Trophoblast cell (in vitro differentiated cells and primary cell): Measurements from ENCODE around the gene SIAH1. TPM values are rescaled to one million over a fixed set of nuclear protein-coding genes. Genes with fewer than 3 reads are reported as not detected.

Experiments used
- DNase-seq, 2 donors: peaks; one replicate each; pipeline ENCODE4 v3.0.0-alpha.2; 2016
- H2AFZ ChIP-seq: 2 replicates; pipeline ENCODE4 v1.6.1; 2013; ENCODE audit warnings: low read length, moderate library complexity, mild to moderate bottlenecking; ENCODE audit not compliant: insufficient read depth, poor library complexity
- H2AK5ac ChIP-seq: 2 replicates; pipeline ENCODE4 v1.6.1; 2013; ENCODE audit warnings: mild to moderate bottlenecking, low read length
- H2BK120ac ChIP-seq: 2 replicates; pipeline ENCODE4 v1.6.1; 2013; ENCODE audit warnings: low read length, mild to moderate bottlenecking, moderate library complexity; ENCODE audit not compliant: insufficient read depth, poor library complexity
- H2BK12ac ChIP-seq: 2 replicates; pipeline ENCODE4 v1.6.1; 2013; ENCODE audit warnings: mild to moderate bottlenecking, low read length, moderate library complexity
- H2BK5ac ChIP-seq: 2 replicates; pipeline ENCODE4 v1.6.1; 2013; ENCODE audit warnings: low read length, low read depth, moderate library complexity, mild to moderate bottlenecking; ENCODE audit not compliant: poor library complexity
- H3K14ac ChIP-seq: 2 replicates; pipeline ENCODE4 v1.6.1; 2013; ENCODE audit warnings: mild to moderate bottlenecking, low read length
- H3K18ac ChIP-seq: 2 replicates; pipeline ENCODE4 v1.6.1; 2013; ENCODE audit warnings: mild to moderate bottlenecking, low read length
- H3K23ac ChIP-seq: 2 replicates; pipeline ENCODE4 v1.6.1; 2013; ENCODE audit warnings: low read length
- H3K27ac ChIP-seq: 2 replicates; pipeline ENCODE4 v1.5.1; 2013; ENCODE audit warnings: low read depth, mild to moderate bottlenecking, inconsistent platforms, low read length, moderate library complexity
- H3K27me3 ChIP-seq: 2 replicates; pipeline ENCODE4 v1.6.1; 2013; ENCODE audit warnings: inconsistent platforms, mild to moderate bottlenecking, low read length, moderate library complexity; ENCODE audit not compliant: insufficient read depth
- H3K36me3 ChIP-seq, 2 experiments: 1 replicate in 1 of 2; 2 replicates in 1 of 2; pipeline ENCODE4 v1.6.1; 2013; ENCODE audit warnings: low read length in 2 of 2, mild to moderate bottlenecking in 2 of 2, moderate library complexity in 1 of 2; ENCODE audit not compliant: insufficient read depth in 2 of 2, control insufficient read depth in 1 of 2
- H3K4ac ChIP-seq: 2 replicates; pipeline ENCODE4 v1.6.1; 2013; ENCODE audit warnings: low read depth, mild to moderate bottlenecking, low read length, moderate library complexity
- H3K4me1 ChIP-seq, 2 experiments: 1 replicate in 1 of 2; 2 replicates in 1 of 2; pipeline ENCODE4 v1.6.1; 2013; ENCODE audit warnings: low read length in 2 of 2, mild to moderate bottlenecking in 2 of 2, moderate library complexity in 1 of 2; ENCODE audit not compliant: insufficient read depth in 2 of 2, control insufficient read depth in 1 of 2
- H3K4me2 ChIP-seq: 2 replicates; pipeline ENCODE4 v1.6.1; 2013; ENCODE audit warnings: inconsistent platforms, mild to moderate bottlenecking, low read length, moderate library complexity
- H3K4me3 ChIP-seq: 2 replicates; pipeline ENCODE4 v1.5.1; 2013; ENCODE audit warnings: mild to moderate bottlenecking, low read depth, low read length, inconsistent platforms
- H3K79me1 ChIP-seq: one replicate; pipeline ENCODE4 v1.6.1; 2013; ENCODE audit warnings: low read length
- H3K79me2 ChIP-seq: 2 replicates; pipeline ENCODE4 v1.6.1; 2013; ENCODE audit warnings: low read length, mild to moderate bottlenecking; ENCODE audit not compliant: control insufficient read depth, insufficient read depth, poor library complexity
- H3K9ac ChIP-seq: 2 replicates; pipeline ENCODE4 v1.6.1; 2013; ENCODE audit warnings: mild to moderate bottlenecking, low read length
- H3K9me3 ChIP-seq: 2 replicates; pipeline ENCODE4 v1.6.1; 2013; ENCODE audit warnings: low read depth, mild to moderate bottlenecking, control low read depth, inconsistent platforms, low read length; ENCODE audit not compliant: insufficient read depth
- H4K12ac ChIP-seq: 2 replicates; pipeline ENCODE4 v1.6.1; 2013; ENCODE audit warnings: low read depth, mild to moderate bottlenecking, low read length, moderate library complexity
- H4K8ac ChIP-seq: 2 replicates; pipeline ENCODE4 v1.6.1; 2013; ENCODE audit warnings: low read depth, mild to moderate bottlenecking, low read length, moderate library complexity
- H4K91ac ChIP-seq: one replicate; pipeline ENCODE4 v1.6.1; 2013; ENCODE audit warnings: low read depth, mild to moderate bottlenecking, low read length, moderate library complexity
- WGBS: extraction: QIAGEN DNeasy Blood & Tissue Kit; methylation state at CpG from one replicate; pipeline ENCODE4 v1.1.7; 2013; ENCODE audit warnings: missing lambda C conversion rate; ENCODE audit not compliant: insufficient read length, insufficient coverage; ENCODE audit errors: extremely low coverage; 5-methylcytosine and 5-hydroxymethylcytosine counted together
- polyA plus RNA-seq: library from polyadenylated mRNA; stranded (reverse); fragments of 200-250 nt; gene quantifications from 2 replicates; pipeline ENCODE4 v1.2.3, GENCODE V29; 2013

SIAH1 gene
- 76.1 and 80.1 TPM in 2 replicates for polyA plus RNA-seq

- Histone ChIP-seq H3K4me3 (peak within 1 kb of the TSS; percentile 96), H3K27ac (peak within 1 kb of the TSS; percentile 100), H2BK12ac (peak within 1 kb of the TSS; percentile 72), H3K79me1 (peaks cover 17% of the 10 kb centered on the region), H3K4me2 (peak within 1 kb of the TSS; percentile 86), H3K4me1 (no peaks in the 10 kb centered on the region), H3K27me3 (no peaks in the 10 kb centered on the region), H3K36me3 (no peaks in the 10 kb centered on the region), H4K8ac (peak within 1 kb of the TSS; percentile 100), H3K4ac (peak within 1 kb of the TSS; percentile 100), H2AFZ (peak within 1 kb of the TSS; percentile 98), H3K14ac (peak within 1 kb of the TSS; percentile 100), H2BK120ac (peak within 1 kb of the TSS; percentile 100), H3K9ac (peak within 1 kb of the TSS; percentile 99), H3K79me2 (peaks cover 26% of the 10 kb centered on the region), H2BK5ac (peak within 1 kb of the TSS; percentile 100), H4K91ac (peak within 1 kb of the TSS; percentile 100), H4K12ac (peak within 1 kb of the TSS; percentile 100), H3K23ac (no peak within 1 kb of the TSS), H2AK5ac (peak within 1 kb of the TSS; percentile 99), H3K18ac (peak within 1 kb of the TSS; percentile 99), H3K9me3 (no peaks in the 10 kb centered on the region)
- DNase-seq = peak; percentile 63 to 91
- WGBS = no CpG with 5 or more reads among the region's 105 CpGs
These were observed at the start of gene SIAH1 for GRCh38 chr16:48385253-48386150. TSS of gene SIAH1 (minus strand) at chr16:48385413. CDS start at chr16:48362428, 22,985 bp downstream.

- Histone ChIP-seq H3K14ac (no peak overlapping the region), H3K27ac (peak overlapping the region; percentile 64), H4K12ac (no peak overlapping the region), H3K4ac (no peak overlapping the region), H2BK5ac (no peak overlapping the region), H3K79me1 (peaks cover 4% of the 10 kb centered on the region), H2AFZ (no peak overlapping the region), H2BK12ac (no peak overlapping the region), H3K18ac (no peak overlapping the region), H3K9ac (no peak overlapping the region), H4K91ac (peak overlapping the region; percentile 36), H2BK120ac (no peak overlapping the region), H3K79me2 (no peaks in the 10 kb centered on the region), H4K8ac (peak overlapping the region; percentile 17), H3K27me3 (no peaks in the 10 kb centered on the region), H3K4me3 (no peak overlapping the region), H3K4me1 (no peaks in the 10 kb centered on the region), H3K9me3 (no peaks in the 10 kb centered on the region), H3K36me3 (no peaks in the 10 kb centered on the region), H2AK5ac (no peak overlapping the region), H3K23ac (no peak overlapping the region), H3K4me2 (no peak overlapping the region)
- WGBS = no CpG with 5 or more reads among the region's 4 CpGs
- DNase-seq = peak; percentile 12 to 37
These were observed 49.6 kb upstream of the SIAH1 start for GRCh38 chr16:48434653-48435317.

GRCh38 chr16:48433850-48434530, 48.8 kb upstream of the SIAH1 start:
- Histone ChIP-seq H3K27ac (peak overlapping the region; percentile 64), H3K18ac (no peak overlapping the region), H2BK12ac (no peak overlapping the region), H3K79me2 (no peaks in the 10 kb centered on the region), H3K4me2 (no peak overlapping the region), H3K4me1 (no peaks in the 10 kb centered on the region), H4K91ac (peak overlapping the region; percentile 36), H3K4ac (no peak overlapping the region), H3K9me3 (no peaks in the 10 kb centered on the region), H4K8ac (peak overlapping the region; percentile 17), H3K4me3 (no peak overlapping the region), H3K23ac (no peak overlapping the region), H2BK5ac (no peak overlapping the region), H2AFZ (no peak overlapping the region), H2BK120ac (no peak overlapping the region), H3K9ac (no peak overlapping the region), H3K79me1 (peaks cover 4% of the 10 kb centered on the region), H4K12ac (no peak overlapping the region), H3K36me3 (no peaks in the 10 kb centered on the region), H3K27me3 (no peaks in the 10 kb centered on the region), H3K14ac (no peak overlapping the region), H2AK5ac (no peak overlapping the region)
- DNase-seq = no peak
- no CpG with 5 or more reads among the region's 5 CpGs for WGBS

GRCh38 chr16:48433116-48433849, 48.1 kb upstream of the SIAH1 start:
- Histone ChIP-seq H3K79me1 (peaks cover 4% of the 10 kb centered on the region), H3K14ac (no peak overlapping the region), H2BK5ac (no peak overlapping the region), H3K27ac (no peak overlapping the region), H3K4me3 (no peak overlapping the region), H4K8ac (no peak overlapping the region), H3K18ac (no peak overlapping the region), H3K79me2 (no peaks in the 10 kb centered on the region), H2AFZ (no peak overlapping the region), H3K27me3 (no peaks in the 10 kb centered on the region), H3K9ac (no peak overlapping the region), H2BK120ac (no peak overlapping the region), H4K91ac (no peak overlapping the region), H3K36me3 (no peaks in the 10 kb centered on the region), H2BK12ac (no peak overlapping the region), H4K12ac (no peak overlapping the region), H3K4me1 (no peaks in the 10 kb centered on the region), H3K23ac (no peak overlapping the region), H3K4ac (no peak overlapping the region), H2AK5ac (no peak overlapping the region), H3K4me2 (no peak overlapping the region), H3K9me3 (no peaks in the 10 kb centered on the region)
- WGBS = no CpG with 5 or more reads among the region's 18 CpGs
- DNase-seq = no peak
